ENCODE data around the gene MACROD2.
A peak's percentile ranks its signal among the peaks of the same experiment; 100 is the strongest.

MACROD2 gene

DNA sequence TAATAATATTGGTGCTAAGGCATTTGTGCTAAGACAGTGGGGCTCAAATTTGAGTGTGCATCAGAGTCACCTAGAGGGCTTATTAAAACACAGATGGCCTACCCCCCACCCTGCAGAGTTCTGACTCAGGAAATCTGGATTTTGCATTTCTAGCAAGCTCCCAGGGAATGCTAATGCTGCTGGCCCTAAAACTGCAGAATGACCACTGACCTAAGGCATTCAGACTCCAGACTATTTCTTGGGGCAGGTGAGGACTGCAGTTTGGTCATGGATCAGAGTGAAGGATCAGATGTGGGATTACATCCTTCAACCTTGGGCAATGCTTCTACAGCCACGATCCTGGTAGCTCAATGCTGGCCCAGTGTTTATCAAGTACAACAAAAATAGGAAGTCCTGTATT is 952.2 kb downstream of the MACROD2 start:
- Histone ChIP-seq H2AFZ (peak overlapping the region; percentile 54), H3K9ac (no peak overlapping the region), H3K27me3 (ENCODE audit: control insufficient read depth, insufficient read depth, low read length) (no peaks in the 10 kb centered on the region), H3K9me3 (ENCODE audit: control insufficient read depth, low read length) (no peaks in the 10 kb centered on the region), H3K36me3 (ENCODE audit: control insufficient read depth, insufficient read depth, low read length) (no peaks in the 10 kb centered on the region), H3K4me2 (ENCODE audit: low read length) (no peak overlapping the region), H3K4me3 (ENCODE audit: low read depth, low read length) (no peak overlapping the region), H3K4me1 (peaks cover 15% of the 10 kb centered on the region), H3K27ac (no peak overlapping the region), H3K79me2 (no peaks in the 10 kb centered on the region)
- TF ChIP-seq, protein P1, sequence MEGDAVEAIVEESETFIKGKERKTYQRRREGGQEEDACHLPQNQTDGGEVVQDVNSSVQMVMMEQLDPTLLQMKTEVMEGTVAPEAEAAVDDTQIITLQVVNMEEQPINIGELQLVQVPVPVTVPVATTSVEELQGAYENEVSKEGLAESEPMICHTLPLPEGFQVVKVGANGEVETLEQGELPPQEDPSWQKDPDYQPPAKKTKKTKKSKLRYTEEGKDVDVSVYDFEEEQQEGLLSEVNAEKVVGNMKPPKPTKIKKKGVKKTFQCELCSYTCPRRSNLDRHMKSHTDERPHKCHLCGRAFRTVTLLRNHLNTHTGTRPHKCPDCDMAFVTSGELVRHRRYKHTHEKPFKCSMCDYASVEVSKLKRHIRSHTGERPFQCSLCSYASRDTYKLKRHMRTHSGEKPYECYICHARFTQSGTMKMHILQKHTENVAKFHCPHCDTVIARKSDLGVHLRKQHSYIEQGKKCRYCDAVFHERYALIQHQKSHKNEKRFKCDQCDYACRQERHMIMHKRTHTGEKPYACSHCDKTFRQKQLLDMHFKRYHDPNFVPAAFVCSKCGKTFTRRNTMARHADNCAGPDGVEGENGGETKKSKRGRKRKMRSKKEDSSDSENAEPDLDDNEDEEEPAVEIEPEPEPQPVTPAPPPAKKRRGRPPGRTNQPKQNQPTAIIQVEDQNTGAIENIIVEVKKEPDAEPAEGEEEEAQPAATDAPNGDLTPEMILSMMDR (IDR thresholded peaks at IDR 0.05) = no peak

DNA sequence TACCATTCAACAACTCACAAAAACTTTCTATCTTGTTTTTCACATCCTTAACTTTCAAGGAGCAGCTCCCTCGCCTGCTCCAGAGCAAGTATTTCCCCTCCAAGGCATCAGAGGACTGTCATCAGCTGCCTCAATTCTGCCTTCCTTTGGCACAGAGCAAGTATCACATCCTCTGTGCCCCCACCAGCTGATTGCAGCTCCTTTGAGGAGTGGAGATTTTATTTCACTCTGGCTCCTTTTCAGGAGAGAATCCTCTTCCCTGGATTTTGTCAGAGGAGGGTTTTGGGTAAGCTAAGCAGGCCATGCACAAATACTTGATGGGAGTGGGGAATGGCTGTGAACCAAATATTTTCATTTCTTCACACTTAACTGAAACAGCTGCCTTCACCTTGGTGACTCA is 952.6 kb downstream of the MACROD2 start:
- Histone ChIP-seq H3K4me2 (ENCODE audit: low read length) (no peak overlapping the region), H3K27ac (no peak overlapping the region), H3K36me3 (ENCODE audit: control insufficient read depth, insufficient read depth, low read length) (no peaks in the 10 kb centered on the region), H2AFZ (peak overlapping the region; percentile 16), H3K4me3 (ENCODE audit: low read depth, low read length) (no peak overlapping the region), H3K79me2 (no peaks in the 10 kb centered on the region), H3K9ac (no peak overlapping the region), H3K27me3 (ENCODE audit: control insufficient read depth, insufficient read depth, low read length) (no peaks in the 10 kb centered on the region), H3K4me1 (peaks cover 15% of the 10 kb centered on the region), H3K9me3 (ENCODE audit: control insufficient read depth, low read length) (no peaks in the 10 kb centered on the region)
- TF ChIP-seq, protein P1 (IDR thresholded peaks at IDR 0.05) = no peak

DNA sequence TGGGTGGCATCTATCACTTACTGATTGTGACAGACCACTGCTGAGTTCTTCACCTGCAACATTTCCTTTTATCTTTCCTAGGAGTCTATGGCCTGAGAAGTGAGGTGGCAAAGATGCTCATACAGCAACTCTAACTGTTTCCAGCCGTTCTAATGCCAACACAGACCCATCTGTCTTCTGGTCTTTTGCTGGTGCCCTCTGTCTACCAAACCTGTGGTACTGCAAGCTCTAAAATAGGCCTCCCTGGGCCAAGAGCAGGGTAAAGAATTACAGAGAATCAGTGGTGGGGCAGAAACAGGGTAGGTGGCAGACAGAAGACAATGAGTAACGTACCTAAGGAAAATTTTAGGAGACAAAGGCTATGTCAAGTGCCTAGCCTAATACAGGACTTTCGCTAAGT is 953.1 kb downstream of the MACROD2 start:
- H3K4me2 ChIP-seq (ENCODE audit: low read length) = no peak overlapping the region
- no peak overlapping the region for H3K9ac ChIP-seq
- TF ChIP-seq, protein P1 (IDR thresholded peaks at IDR 0.05) = peak; percentile 29

DNA sequence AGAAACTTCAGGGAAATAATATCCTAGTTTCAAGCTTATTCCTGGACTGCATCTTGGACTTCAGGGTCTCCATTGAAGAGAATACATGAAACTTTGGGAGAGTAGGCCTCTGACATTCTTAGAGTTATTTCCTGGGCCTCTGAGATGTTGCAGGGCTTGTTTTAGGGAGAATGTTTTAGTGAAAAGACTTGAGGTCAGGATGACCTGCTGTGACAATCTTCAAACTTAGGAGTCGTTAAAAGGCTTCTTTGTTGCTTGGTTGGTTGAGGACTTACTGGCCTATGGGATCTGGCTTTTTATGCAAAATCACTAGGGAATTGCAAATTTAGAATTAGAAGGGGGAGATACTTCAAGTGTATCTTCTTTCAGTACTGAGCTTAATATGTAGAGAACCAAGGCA is 955.3 kb downstream of the MACROD2 start:
- no peak overlapping the region for H3K9ac ChIP-seq
- no peaks in the 10 kb centered on the region for H3K36me3 ChIP-seq (ENCODE audit: control insufficient read depth, insufficient read depth, low read length)
- H3K27me3 ChIP-seq (ENCODE audit: control insufficient read depth, insufficient read depth, low read length) = no peaks in the 10 kb centered on the region
- TF ChIP-seq, protein P1 (IDR thresholded peaks at IDR 0.05) = no peak
- peaks cover 15% of the 10 kb centered on the region for H3K4me1 ChIP-seq
- H3K4me3 ChIP-seq (ENCODE audit: low read depth, low read length) = no peak overlapping the region
- peak overlapping the region; percentile 18 for H2AFZ ChIP-seq
- no peak overlapping the region for H3K27ac ChIP-seq
- H3K4me2 ChIP-seq (ENCODE audit: low read length) = no peak overlapping the region
- H3K79me2 ChIP-seq = no peaks in the 10 kb centered on the region
- H3K9me3 ChIP-seq (ENCODE audit: control insufficient read depth, low read length) = no peaks in the 10 kb centered on the region

More for the DNA sequence above, 953.1 kb downstream of the MACROD2 start:
- H2AFZ ChIP-seq = peak overlapping the region; percentile 23
- H3K79me2 ChIP-seq = no peaks in the 10 kb centered on the region
- no peak overlapping the region for H3K27ac ChIP-seq
- H3K9me3 ChIP-seq (ENCODE audit: control insufficient read depth, low read length) = no peaks in the 10 kb centered on the region
- H3K4me1 ChIP-seq = peaks cover 15% of the 10 kb centered on the region
- no peak overlapping the region for H3K4me3 ChIP-seq (ENCODE audit: low read depth, low read length)
- no peaks in the 10 kb centered on the region for H3K36me3 ChIP-seq (ENCODE audit: control insufficient read depth, insufficient read depth, low read length)
- H3K27me3 ChIP-seq (ENCODE audit: control insufficient read depth, insufficient read depth, low read length) = no peaks in the 10 kb centered on the region

DNA sequence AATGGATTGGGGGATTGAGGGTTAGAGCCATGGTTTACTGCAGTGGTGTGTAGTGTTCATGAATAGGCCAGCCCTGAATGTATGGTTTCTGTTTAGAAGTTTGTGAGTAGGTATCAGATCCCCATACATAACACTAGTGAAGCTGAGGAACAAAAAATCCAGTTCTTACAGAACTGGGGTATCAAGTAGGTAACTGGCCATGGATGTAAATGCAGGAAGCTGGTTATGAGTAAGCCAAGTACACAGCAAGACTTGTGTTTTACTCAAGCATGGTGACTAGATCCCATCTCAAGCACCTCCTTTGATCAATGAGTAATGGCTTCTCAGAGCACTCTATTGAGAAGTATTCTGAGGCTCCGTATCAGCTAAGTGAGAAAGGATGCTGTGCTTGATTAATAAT is 955.8 kb downstream of the MACROD2 start:
- H2AFZ ChIP-seq = no peak overlapping the region
- no peak overlapping the region for H3K4me2 ChIP-seq (ENCODE audit: low read length)
- H3K36me3 ChIP-seq (ENCODE audit: control insufficient read depth, insufficient read depth, low read length) = no peaks in the 10 kb centered on the region
- H3K79me2 ChIP-seq = no peaks in the 10 kb centered on the region
- peaks cover 15% of the 10 kb centered on the region for H3K4me1 ChIP-seq
- no peak overlapping the region for H3K4me3 ChIP-seq (ENCODE audit: low read depth, low read length)
- H3K9me3 ChIP-seq (ENCODE audit: control insufficient read depth, low read length) = no peaks in the 10 kb centered on the region
- no peak overlapping the region for H3K9ac ChIP-seq
- TF ChIP-seq, protein P1 (IDR thresholded peaks at IDR 0.05) = no peak
- H3K27ac ChIP-seq = no peak overlapping the region
- no peaks in the 10 kb centered on the region for H3K27me3 ChIP-seq (ENCODE audit: control insufficient read depth, insufficient read depth, low read length)

All from parathyroid adenoma (tissue), 2 donors.